Gastrocnemius medialis (tissue), 4 donors: Measurements from ENCODE around the gene CHAD. TPM values are rescaled to one million over a fixed set of nuclear protein-coding genes. Genes with fewer than 3 reads are reported as not detected.

Source experiments
- ATAC-seq, 2 donors: fragments of 150-250 bp; one replicate each; pipeline ENCODE4 v1.9.1; 2016
- DNase-seq, 2 donors: peaks; one replicate each; pipeline ENCODE4 v3.0.0-alpha.2; 2019
- H3K27ac ChIP-seq, 4 donors: fragments of 200-600 bp; sonication (generic); 1 replicate in 1 of 4; 2 replicates in 3 of 4; pipeline ENCODE4 v1.5.1; 2016 to 2018; ENCODE audit warnings: mild to moderate bottlenecking in 2 of 4, moderate library complexity in 1 of 4
- H3K27me3 ChIP-seq, 3 donors: fragments of 200-600 bp; sonication (generic) in 2 of 3; 1 replicate in 1 of 3; 2 replicates in 2 of 3; pipeline versions ENCODE4 v1.5.1 to v1.6.0; 2016 to 2019; ENCODE audit warnings: mild to moderate bottlenecking in 1 of 3, moderate library complexity in 1 of 3
- H3K36me3 ChIP-seq, 2 donors: fragments of 200-600 bp; sonication (generic) in 1 of 2; one replicate each; pipeline ENCODE4 v1.5.1; 2017 to 2018
- H3K4me1 ChIP-seq, 2 donors: fragments of 200-600 bp; sonication (generic) in 1 of 2; one replicate each; pipeline ENCODE4 v1.5.1; 2016 to 2017; ENCODE audit warnings: mild to moderate bottlenecking in 2 of 2
- H3K4me3 ChIP-seq, 4 donors: fragments of 200-600 bp; sonication (generic) in 3 of 4; 1 replicate in 1 of 4; 2 replicates in 3 of 4; pipeline ENCODE4 v1.5.1; 2016 to 2019; ENCODE audit warnings: mild to moderate bottlenecking in 2 of 4
- H3K9me3 ChIP-seq, 3 donors: fragments of 200-600 bp; sonication (generic) in 2 of 3; 1 replicate in 1 of 3; 2 replicates in 2 of 3; pipeline ENCODE4 v1.5.1; 2016 to 2019
- POLR2A ChIP-seq, 2 donors: fragments of 450-650 bp; IDR thresholded peaks; one replicate each; pipeline ENCODE4 v1.6.1; 2017; ENCODE audit warnings: antibody characterized with exemption in 2 of 2, mild to moderate bottlenecking in 2 of 2, moderate library complexity in 2 of 2
- in situ Hi-C, 4 donors: fragments of 200-750 bp; cut with MboI; loops; one replicate each; pipeline versions ENCODE4 v1.15.0 to v1.8.0; 2017; ENCODE audit warnings: low sequenced_read_pairs in 4 of 4
- intact Hi-C: fragments of 100-400 bp; cut with DNase I; formaldehyde crosslinking; loops from one replicate; pipeline ENCODE4 v1.15.1; 2023; ENCODE audit warnings: low total_unique reads
- total RNA-seq, 4 donors: library from RNA; depleted of rRNA; stranded (reverse); fragments of >200 nt; gene quantifications; one replicate each; pipeline versions ENCODE4 v1.1.0 to v1.2.3, GENCODE V29; 2016
- TF ChIP-seq, protein P1 (sequence below), 5 experiments: fragments of 450-650 bp in 3 of 5; fragments of 200-600 bp in 2 of 5; sonication (generic) in 2 of 5; IDR thresholded peaks in 4 of 5; conservative IDR thresholded peaks in 1 of 5; 1 replicate in 4 of 5; 2 replicates in 1 of 5; pipeline ENCODE4 v1.5.1; 2016 to 2019; ENCODE audit warnings: antibody characterized with exemption in 5 of 5, mild to moderate bottlenecking in 3 of 5, moderate library complexity in 3 of 5

Gene CHAD
- total RNA-seq, 4 donors from 2014 or later, result 1.8 to 8.8 TPM; not detected in 2

- H3K27me3 ChIP-seq, result no peaks in the 10 kb centered on the region
- H3K36me3 ChIP-seq, result no peaks in the 10 kb centered on the region
- DNase-seq (no peak), ATAC-seq (no peak)
- intact Hi-C loops (no loop called here), in situ Hi-C loops (no loop called here)
- no peak overlapping the region for H3K27ac ChIP-seq
- no peaks in the 10 kb centered on the region for H3K9me3 ChIP-seq
- H3K4me3 ChIP-seq, result no peak overlapping the region
- TF ChIP-seq, protein P1, sequence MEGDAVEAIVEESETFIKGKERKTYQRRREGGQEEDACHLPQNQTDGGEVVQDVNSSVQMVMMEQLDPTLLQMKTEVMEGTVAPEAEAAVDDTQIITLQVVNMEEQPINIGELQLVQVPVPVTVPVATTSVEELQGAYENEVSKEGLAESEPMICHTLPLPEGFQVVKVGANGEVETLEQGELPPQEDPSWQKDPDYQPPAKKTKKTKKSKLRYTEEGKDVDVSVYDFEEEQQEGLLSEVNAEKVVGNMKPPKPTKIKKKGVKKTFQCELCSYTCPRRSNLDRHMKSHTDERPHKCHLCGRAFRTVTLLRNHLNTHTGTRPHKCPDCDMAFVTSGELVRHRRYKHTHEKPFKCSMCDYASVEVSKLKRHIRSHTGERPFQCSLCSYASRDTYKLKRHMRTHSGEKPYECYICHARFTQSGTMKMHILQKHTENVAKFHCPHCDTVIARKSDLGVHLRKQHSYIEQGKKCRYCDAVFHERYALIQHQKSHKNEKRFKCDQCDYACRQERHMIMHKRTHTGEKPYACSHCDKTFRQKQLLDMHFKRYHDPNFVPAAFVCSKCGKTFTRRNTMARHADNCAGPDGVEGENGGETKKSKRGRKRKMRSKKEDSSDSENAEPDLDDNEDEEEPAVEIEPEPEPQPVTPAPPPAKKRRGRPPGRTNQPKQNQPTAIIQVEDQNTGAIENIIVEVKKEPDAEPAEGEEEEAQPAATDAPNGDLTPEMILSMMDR (IDR thresholded peaks at IDR 0.05 in 4 of 5, conservative IDR thresholded peaks at IDR 0.05 in 1 of 5), result no peak
- TF ChIP-seq POLR2A (IDR thresholded peaks at IDR 0.05), result no peak
- H3K4me1 ChIP-seq, result peaks cover 0 to 4% of the 10 kb centered on the region in 2 donors
Measured at GRCh38 chr17:50457621-50458020, 11.1 kb downstream of the CHAD start.

DNA sequence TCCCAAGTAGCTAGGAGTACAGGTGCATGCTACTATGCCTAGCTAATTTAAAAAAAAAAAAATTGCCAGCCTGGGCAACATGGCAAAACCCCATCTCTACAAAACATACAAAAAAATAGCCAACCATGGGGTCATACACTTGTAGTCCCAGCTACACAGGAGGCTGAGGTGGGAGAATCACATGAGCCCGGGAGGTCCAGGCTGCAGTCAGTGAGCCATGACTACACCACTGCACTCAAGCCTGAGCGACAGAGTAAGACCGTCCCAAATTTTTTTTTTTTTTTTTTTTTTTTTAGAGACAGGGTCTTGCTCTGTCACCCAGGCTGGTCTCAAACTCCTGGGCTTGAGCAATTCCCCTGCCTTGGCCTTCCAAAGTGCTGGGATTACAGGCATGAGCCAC lies 14.8 kb downstream of the CHAD start:
- Histone ChIP-seq H3K4me1 (peaks cover 15 to 20% of the 10 kb centered on the region in 2 donors), H3K27me3 (no peaks in the 10 kb centered on the region), H3K36me3 (no peaks in the 10 kb centered on the region), H3K27ac (no peak overlapping the region), H3K4me3 (no peak overlapping the region), H3K9me3 (no peaks in the 10 kb centered on the region)
- DNase-seq (no peak), ATAC-seq (no peak)
- intact Hi-C loops, result no loop called here
- TF ChIP-seq POLR2A (IDR thresholded peaks at IDR 0.05), result no peak
- TF ChIP-seq, protein P1 (IDR thresholded peaks at IDR 0.05 in 4 of 5, conservative IDR thresholded peaks at IDR 0.05 in 1 of 5), result no peak
- in situ Hi-C loops, result no loop called here

- Histone ChIP-seq H3K4me1 (peaks cover 22 to 26% of the 10 kb centered on the region in 2 donors), H3K4me3 (no peak overlapping the region), H3K27ac (no peak overlapping the region), H3K36me3 (no peaks in the 10 kb centered on the region), H3K9me3 (no peaks in the 10 kb centered on the region), H3K27me3 (no peaks in the 10 kb centered on the region)
- intact Hi-C loops, result no loop called here
- TF ChIP-seq, protein P1 (IDR thresholded peaks at IDR 0.05 in 4 of 5, conservative IDR thresholded peaks at IDR 0.05 in 1 of 5), result no peak
- TF ChIP-seq POLR2A (IDR thresholded peaks at IDR 0.05), result no peak
- DNase-seq (no peak), ATAC-seq (no peak)
- in situ Hi-C loops, result no loop called here
Measured at GRCh38 chr17:50452630-50453300, 15.9 kb downstream of the CHAD start.

- in situ Hi-C loops, result no loop called here
- ATAC-seq (no peak), DNase-seq (no peak)
- TF ChIP-seq POLR2A (IDR thresholded peaks at IDR 0.05), result no peak
- TF ChIP-seq, protein P1 (IDR thresholded peaks at IDR 0.05 in 4 of 5, conservative IDR thresholded peaks at IDR 0.05 in 1 of 5), result no peak
- intact Hi-C loops, result no loop called here
- no peak overlapping the region for H3K4me3 ChIP-seq
- no peaks in the 10 kb centered on the region for H3K36me3 ChIP-seq
- peaks cover 24 to 27% of the 10 kb centered on the region in 2 donors for H3K4me1 ChIP-seq
- H3K27me3 ChIP-seq, result no peaks in the 10 kb centered on the region
- H3K27ac ChIP-seq, result no peak overlapping the region
- H3K9me3 ChIP-seq, result no peaks in the 10 kb centered on the region
Measured at GRCh38 chr17:50451943-50452629, 16.6 kb downstream of the CHAD start.
